Mononuclear cell (primary cell): Measurements from ENCODE around the gene CBFB. TPM values are rescaled to one million over a fixed set of nuclear protein-coding genes. Genes with fewer than 3 reads are reported as not detected.

Experiments used
- H3K27me3 ChIP-seq: 2 replicates; pipeline ENCODE4 v1.6.0; 2011; ENCODE audit warnings: low read length, control low read depth; ENCODE audit not compliant: insufficient read depth
- H3K4me1 ChIP-seq: 2 replicates; pipeline ENCODE4 v1.5.1; 2011; ENCODE audit warnings: mild to moderate bottlenecking, low read length, control low read depth; ENCODE audit not compliant: insufficient read depth
- H3K4me3 ChIP-seq: 2 replicates; pipeline ENCODE4 v1.5.1; 2011; ENCODE audit warnings: mild to moderate bottlenecking, low read length, moderate library complexity
- H3K9me3 ChIP-seq: 2 replicates; pipeline ENCODE4 v1.5.1; 2011; ENCODE audit warnings: low read depth, mild to moderate bottlenecking, control low read depth, low read length
- total RNA-seq: library from RNA; depleted of rRNA; stranded (reverse); fragments of >200 nt; gene quantifications from one replicate; pipeline ENCODE4 v1.2.3, GENCODE V29; 2012

Gene CBFB
- total RNA-seq, 1 donor: 80.5 TPM

- no peaks in the 10 kb centered on the region for H3K27me3 ChIP-seq
- no peaks in the 10 kb centered on the region for H3K9me3 ChIP-seq
- peaks cover 24% of the 10 kb centered on the region for H3K4me1 ChIP-seq
- no peak overlapping the region for H3K4me3 ChIP-seq
These were observed 24.9 kb downstream of the CBFB start for GRCh38 chr16:67053767-67054334.

DNA sequence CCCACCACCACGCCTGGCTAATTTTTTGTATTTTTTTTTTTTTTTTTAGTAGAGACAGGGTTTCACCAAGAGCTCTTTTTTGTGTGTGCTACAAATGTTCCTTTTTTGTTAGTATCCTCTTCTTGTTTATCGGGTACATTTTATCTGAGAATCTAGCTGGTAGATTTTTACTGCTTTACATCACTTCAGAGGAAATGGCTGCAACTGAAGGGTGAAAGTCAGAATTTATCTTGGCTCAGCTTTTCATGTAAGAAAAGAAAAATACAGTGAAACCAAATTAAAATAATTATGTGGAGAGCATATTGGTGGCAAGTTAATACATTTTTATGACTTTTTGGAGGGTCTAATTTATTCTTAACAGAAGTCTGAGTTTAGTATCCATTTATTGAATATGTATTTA is 26.0 kb downstream of the CBFB start:
- peaks cover 24% of the 10 kb centered on the region for H3K4me1 ChIP-seq
- no peaks in the 10 kb centered on the region for H3K27me3 ChIP-seq
- no peaks in the 10 kb centered on the region for H3K9me3 ChIP-seq
- no peak overlapping the region for H3K4me3 ChIP-seq

DNA sequence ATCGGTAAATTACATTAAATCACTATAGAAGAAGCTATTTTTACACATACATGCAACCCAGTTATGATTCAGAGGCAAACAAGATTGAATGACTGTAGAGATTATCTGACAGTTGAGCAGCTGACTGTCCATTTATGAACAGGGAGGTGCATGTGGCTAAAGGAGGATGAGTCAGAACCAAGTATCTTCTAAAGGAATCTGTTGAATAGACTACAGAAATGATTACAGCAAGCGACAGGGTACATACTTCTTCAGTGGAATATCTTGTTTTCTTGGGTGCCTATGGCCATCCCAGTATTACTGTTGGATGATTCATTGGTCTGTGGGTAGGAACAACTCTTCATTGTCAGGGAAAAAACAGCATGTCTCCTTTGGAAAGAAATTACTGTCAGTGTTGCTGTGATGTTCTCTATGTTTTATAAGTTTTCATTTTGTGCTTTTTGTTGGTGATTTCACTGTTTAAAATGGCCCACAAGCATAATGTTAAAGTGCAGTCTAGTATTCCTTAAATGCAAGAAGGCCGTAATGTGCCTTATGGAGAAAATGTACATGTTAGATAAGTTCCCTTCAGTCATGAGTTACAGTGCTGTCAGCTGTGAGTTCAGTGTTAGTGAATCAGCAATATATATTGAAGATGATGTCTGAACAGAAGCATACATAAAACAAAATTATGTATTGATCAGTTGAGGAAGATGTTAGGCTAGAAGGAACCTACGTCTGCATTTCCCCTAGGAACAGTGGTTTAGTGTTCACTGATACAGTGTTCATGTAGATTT is 27.0 kb downstream of the CBFB start:
- Histone ChIP-seq H3K9me3 (no peaks in the 10 kb centered on the region), H3K4me3 (no peak overlapping the region), H3K4me1 (peaks cover 24% of the 10 kb centered on the region), H3K27me3 (no peaks in the 10 kb centered on the region)

GRCh38 chr16:67063008-67063407 is 34.1 kb downstream of the CBFB start:
- Histone ChIP-seq H3K27me3 (no peaks in the 10 kb centered on the region), H3K4me1 (peaks cover 16% of the 10 kb centered on the region), H3K9me3 (no peaks in the 10 kb centered on the region), H3K4me3 (no peak overlapping the region)

DNA sequence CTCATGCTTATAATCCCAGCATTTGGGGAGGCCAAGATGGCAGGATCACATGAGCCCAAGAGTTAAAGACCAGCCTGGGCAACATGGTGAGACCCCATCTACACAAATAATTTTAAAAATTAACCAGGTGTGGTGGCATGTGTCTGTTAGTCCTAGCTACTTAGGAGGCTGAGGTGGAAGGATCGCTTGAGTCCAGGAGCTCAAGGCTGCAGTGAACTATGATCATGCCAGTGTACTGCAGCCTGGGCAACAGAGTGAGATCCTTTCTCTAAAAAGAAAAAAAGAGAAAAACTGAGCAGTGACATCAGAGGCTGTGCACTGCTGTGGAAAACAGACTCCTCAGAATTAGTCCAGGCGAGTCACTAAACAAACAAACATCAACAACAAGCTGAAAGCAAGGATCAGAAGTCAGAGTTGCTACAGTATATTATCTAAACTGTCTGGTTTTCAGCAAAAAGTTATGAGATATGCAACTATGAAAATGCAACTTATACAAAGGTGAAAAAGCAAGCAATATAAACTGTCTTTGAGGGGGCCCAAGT is 39.3 kb downstream of the CBFB start:
- peaks cover 3% of the 10 kb centered on the region for H3K4me1 ChIP-seq
- H3K4me3 ChIP-seq: no peak overlapping the region
- no peaks in the 10 kb centered on the region for H3K27me3 ChIP-seq

DNA sequence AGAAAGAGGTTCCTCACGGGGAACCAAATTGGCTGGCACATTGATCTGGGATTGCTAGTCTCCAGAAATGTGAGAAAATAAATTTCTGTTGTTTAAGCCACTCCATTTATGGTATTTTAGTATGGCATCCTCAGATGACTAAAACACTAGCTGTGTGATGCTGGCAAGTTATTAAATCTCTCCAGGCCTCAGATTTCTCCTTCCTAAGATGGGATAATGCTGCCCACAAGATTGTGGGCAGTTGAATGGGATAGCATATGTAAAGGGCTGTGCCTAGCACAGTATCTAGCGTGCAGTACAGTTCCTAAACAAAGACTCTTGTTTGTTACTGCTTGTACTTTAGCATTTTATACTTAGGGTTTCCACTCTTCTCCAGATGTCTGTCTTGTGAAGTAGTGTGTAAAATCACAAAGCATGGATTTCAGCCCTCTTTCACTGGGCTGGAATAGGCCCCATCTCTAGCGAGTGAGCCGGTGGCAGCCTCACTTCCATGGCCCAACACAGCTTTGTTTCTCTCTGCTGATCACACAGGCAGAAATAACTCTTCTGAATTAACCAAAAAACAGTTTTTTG is 42.6 kb downstream of the CBFB start:
- Histone ChIP-seq H3K9me3 (no peaks in the 10 kb centered on the region), H3K27me3 (no peaks in the 10 kb centered on the region), H3K4me3 (no peak overlapping the region), H3K4me1 (no peaks in the 10 kb centered on the region)

More for the DNA sequence above, 39.3 kb downstream of the CBFB start:
- H3K9me3 ChIP-seq: no peaks in the 10 kb centered on the region

- no peaks in the 10 kb centered on the region for H3K27me3 ChIP-seq
- H3K4me3 ChIP-seq: no peak overlapping the region
- no peaks in the 10 kb centered on the region for H3K9me3 ChIP-seq
- H3K4me1 ChIP-seq: no peaks in the 10 kb centered on the region
These were observed 46.4 kb downstream of the CBFB start for GRCh38 chr16:67075331-67075730.

GRCh38 chr16:67077871-67078270 is 48.9 kb downstream of the CBFB start:
- Histone ChIP-seq H3K4me1 (no peaks in the 10 kb centered on the region), H3K27me3 (no peaks in the 10 kb centered on the region), H3K4me3 (no peak overlapping the region), H3K9me3 (no peaks in the 10 kb centered on the region)

- Histone ChIP-seq H3K4me3 (no peak overlapping the region), H3K27me3 (no peaks in the 10 kb centered on the region), H3K4me1 (no peaks in the 10 kb centered on the region), H3K9me3 (no peaks in the 10 kb centered on the region)
These were observed 53.2 kb downstream of the CBFB start for GRCh38 chr16:67082100-67082499.

DNA sequence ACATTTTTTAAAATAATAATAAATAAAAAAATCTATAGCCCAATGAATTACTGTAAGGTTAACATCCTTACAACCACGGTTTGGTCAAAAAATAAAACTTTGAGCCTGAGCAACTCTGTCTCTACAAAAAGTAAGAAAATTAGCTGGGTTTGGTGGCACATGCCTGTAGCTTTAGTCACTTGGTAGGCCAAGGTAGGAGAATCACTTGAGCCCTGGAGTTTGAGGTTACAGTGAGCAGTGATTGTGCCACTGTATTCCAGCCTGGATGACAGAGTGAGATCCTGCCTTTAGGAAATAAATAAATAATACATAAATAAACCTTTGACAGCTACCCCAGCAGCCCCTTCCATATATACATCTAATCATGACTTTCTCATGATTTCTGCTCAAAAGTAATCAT is 53.9 kb downstream of the CBFB start:
- Histone ChIP-seq H3K9me3 (no peaks in the 10 kb centered on the region), H3K4me3 (no peak overlapping the region), H3K27me3 (no peaks in the 10 kb centered on the region), H3K4me1 (no peaks in the 10 kb centered on the region)

GRCh38 chr16:67084345-67085028 is 55.5 kb downstream of the CBFB start:
- no peak overlapping the region for H3K4me3 ChIP-seq
- H3K9me3 ChIP-seq: no peaks in the 10 kb centered on the region
- H3K27me3 ChIP-seq: no peaks in the 10 kb centered on the region
- no peaks in the 10 kb centered on the region for H3K4me1 ChIP-seq

DNA sequence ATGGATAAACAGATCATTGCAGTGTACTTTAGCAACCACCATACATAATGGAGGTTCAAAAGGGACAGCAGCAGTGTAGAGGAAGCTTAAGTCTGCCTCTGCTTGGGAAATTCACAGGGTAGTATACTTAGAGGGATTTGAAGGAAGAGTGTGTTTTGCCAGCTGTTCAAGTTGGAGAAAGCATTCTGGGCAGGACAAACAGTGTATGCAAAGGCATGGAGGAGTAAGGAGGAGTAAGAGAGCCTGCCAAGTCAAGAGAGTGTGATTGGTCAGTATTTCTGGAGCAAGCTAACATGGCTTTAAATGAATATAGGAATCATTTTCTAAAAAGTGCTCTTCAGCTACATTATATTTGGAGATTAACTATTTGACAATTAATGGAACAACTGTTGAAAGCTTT is 57.9 kb downstream of the CBFB start:
- no peak overlapping the region for H3K4me3 ChIP-seq
- H3K4me1 ChIP-seq: no peaks in the 10 kb centered on the region
- no peaks in the 10 kb centered on the region for H3K9me3 ChIP-seq
- H3K27me3 ChIP-seq: no peaks in the 10 kb centered on the region

DNA sequence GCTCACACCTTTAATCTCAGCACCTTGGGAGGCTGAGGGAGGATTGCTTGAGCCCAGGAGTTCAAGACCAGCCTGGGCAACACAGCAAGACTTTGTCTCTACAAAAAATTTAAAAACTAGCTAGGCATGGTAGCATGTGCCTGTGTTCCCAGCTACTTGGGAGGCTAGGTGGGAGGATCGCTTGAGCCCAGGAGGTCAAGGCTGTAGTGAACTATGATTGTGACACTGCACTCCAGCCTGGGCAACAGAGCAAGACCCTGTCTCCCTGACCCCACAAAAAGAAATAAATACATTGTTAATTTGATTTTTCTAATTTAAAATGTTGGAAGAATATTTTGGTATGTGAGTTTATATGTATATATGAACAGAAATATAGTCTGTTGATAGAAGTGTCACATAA is 58.3 kb downstream of the CBFB start:
- H3K4me3 ChIP-seq: no peak overlapping the region
- H3K4me1 ChIP-seq: no peaks in the 10 kb centered on the region

DNA sequence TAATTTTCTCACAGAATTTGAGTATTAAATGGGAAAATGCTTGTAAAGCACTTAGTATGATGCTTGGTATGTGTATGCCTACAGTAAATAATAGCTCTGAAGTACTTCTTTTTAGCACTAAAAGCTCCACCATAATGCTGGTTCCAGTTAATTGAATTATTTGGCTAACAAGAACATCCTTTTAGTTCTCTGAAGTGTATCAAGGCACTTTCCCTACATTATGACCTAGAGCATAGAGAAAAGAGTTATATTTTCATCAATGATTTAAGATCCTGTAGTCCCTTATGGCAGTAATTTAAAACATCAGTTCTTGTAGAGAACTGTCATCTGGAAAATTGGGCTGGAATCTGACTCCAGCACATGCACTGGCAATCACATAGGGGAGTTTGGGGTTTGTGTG is 58.9 kb downstream of the CBFB start:
- Histone ChIP-seq H3K4me3 (no peak overlapping the region), H3K9me3 (no peaks in the 10 kb centered on the region), H3K27me3 (no peaks in the 10 kb centered on the region), H3K4me1 (no peaks in the 10 kb centered on the region)

More for the DNA sequence above, 58.3 kb downstream of the CBFB start:
- no peaks in the 10 kb centered on the region for H3K27me3 ChIP-seq
- no peaks in the 10 kb centered on the region for H3K9me3 ChIP-seq

- Histone ChIP-seq H3K4me1 (no peaks in the 10 kb centered on the region), H3K27me3 (no peaks in the 10 kb centered on the region), H3K9me3 (no peaks in the 10 kb centered on the region), H3K4me3 (no peak overlapping the region)
These were observed 59.6 kb downstream of the CBFB start for GRCh38 chr16:67088551-67088950.
